ENCODE data around the gene IL18.

- TF ChIP-seq, protein P1, sequence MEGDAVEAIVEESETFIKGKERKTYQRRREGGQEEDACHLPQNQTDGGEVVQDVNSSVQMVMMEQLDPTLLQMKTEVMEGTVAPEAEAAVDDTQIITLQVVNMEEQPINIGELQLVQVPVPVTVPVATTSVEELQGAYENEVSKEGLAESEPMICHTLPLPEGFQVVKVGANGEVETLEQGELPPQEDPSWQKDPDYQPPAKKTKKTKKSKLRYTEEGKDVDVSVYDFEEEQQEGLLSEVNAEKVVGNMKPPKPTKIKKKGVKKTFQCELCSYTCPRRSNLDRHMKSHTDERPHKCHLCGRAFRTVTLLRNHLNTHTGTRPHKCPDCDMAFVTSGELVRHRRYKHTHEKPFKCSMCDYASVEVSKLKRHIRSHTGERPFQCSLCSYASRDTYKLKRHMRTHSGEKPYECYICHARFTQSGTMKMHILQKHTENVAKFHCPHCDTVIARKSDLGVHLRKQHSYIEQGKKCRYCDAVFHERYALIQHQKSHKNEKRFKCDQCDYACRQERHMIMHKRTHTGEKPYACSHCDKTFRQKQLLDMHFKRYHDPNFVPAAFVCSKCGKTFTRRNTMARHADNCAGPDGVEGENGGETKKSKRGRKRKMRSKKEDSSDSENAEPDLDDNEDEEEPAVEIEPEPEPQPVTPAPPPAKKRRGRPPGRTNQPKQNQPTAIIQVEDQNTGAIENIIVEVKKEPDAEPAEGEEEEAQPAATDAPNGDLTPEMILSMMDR (conservative IDR thresholded peaks at IDR 0.05; ENCODE audit: low read length) = no peak
- TF ChIP-seq EZH2phosphoT487 (IDR thresholded peaks at IDR 0.05; ENCODE audit: borderline replicate concordance, low read depth, low read length) = no peak
Observed at GRCh38 chr11:112143597-112143996, 20.3 kb downstream of the IL18 start.

Measured in OCI-LY7 (cell line).